BE2C (cell line): ENCODE data around the gene PPOX.

Experiments
- DNase-seq: peaks from one replicate; pipeline ENCODE4 v3.0.0-alpha.2; 2020
- H3K27me3 ChIP-seq: fragments of 250-450 bp; sonication (Bioruptor Pico); 2 replicates; pipeline ENCODE4 v1.5.1; 2020; ENCODE audit warnings: mild to moderate bottlenecking
- H3K36me3 ChIP-seq: fragments of 250-450 bp; sonication (Bioruptor Pico); 2 replicates; pipeline ENCODE4 v1.5.1; 2020; ENCODE audit warnings: mild to moderate bottlenecking
- H3K4me1 ChIP-seq: fragments of 250-450 bp; sonication (Bioruptor Pico); 2 replicates; pipeline ENCODE4 v1.5.1; 2020
- H3K4me3 ChIP-seq: 2 replicates; pipeline ENCODE4 v1.5.1; 2011; ENCODE audit warnings: low read depth, low read length
- H3K9me3 ChIP-seq: fragments of 250-450 bp; sonication (Bioruptor Pico); 2 replicates; pipeline ENCODE4 v1.5.1; 2020
- TF ChIP-seq, protein P1 (sequence below): IDR thresholded peaks from 2 replicates; pipeline ENCODE4 v1.5.1; 2012; ENCODE audit warnings: mild to moderate bottlenecking, low read depth, low read length

Gene PPOX

DNA sequence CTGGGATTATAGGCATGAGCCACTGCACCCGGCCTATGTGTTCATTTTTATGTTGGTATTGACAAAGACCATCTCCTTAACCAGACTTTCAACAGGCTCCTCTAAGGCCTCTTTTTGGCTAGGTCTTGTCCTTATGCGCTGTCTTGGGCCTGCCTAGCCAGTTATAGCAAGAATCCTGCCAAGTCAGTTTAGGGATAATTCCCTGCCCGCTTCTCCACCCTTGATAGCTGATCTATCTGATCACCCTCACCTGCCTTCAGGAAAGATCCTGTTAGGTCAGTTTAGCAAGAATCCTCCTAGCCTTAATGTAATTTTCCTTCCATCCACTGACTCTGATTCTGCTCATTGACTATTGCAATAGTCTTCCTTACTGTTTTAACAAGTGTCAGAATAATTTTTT lies 13.5 kb downstream of the PPOX start:
- Histone ChIP-seq H3K27me3 (no peaks in the 10 kb centered on the region), H3K4me1 (no peaks in the 10 kb centered on the region; the same call in 1 of the 2 replicates), H3K4me3 (no peak overlapping the region), H3K9me3 (no peaks in the 10 kb centered on the region), H3K36me3 (peaks cover 9% of the 10 kb centered on the region)
- TF ChIP-seq, protein P1, sequence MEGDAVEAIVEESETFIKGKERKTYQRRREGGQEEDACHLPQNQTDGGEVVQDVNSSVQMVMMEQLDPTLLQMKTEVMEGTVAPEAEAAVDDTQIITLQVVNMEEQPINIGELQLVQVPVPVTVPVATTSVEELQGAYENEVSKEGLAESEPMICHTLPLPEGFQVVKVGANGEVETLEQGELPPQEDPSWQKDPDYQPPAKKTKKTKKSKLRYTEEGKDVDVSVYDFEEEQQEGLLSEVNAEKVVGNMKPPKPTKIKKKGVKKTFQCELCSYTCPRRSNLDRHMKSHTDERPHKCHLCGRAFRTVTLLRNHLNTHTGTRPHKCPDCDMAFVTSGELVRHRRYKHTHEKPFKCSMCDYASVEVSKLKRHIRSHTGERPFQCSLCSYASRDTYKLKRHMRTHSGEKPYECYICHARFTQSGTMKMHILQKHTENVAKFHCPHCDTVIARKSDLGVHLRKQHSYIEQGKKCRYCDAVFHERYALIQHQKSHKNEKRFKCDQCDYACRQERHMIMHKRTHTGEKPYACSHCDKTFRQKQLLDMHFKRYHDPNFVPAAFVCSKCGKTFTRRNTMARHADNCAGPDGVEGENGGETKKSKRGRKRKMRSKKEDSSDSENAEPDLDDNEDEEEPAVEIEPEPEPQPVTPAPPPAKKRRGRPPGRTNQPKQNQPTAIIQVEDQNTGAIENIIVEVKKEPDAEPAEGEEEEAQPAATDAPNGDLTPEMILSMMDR, result no peak
- DNase-seq, result no peak

DNA sequence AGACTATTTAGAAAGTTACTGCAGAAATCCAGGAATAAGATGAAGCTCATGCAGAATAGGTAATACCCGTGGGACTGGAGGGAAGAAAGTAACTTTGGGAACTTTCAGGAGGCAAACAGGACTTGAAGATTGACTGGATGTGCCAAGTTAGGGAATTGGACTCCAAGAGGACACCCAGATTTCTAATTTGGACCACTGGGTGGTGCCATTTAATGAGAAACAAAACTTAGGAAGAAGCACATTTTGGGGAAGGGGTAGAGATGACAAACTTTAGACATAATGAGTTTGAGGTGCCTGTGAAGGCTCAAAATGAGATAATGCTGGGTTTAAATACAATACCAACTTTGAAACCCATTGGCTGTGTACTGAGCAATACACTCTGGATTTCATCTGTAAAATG lies 14.4 kb downstream of the PPOX start:
- no peak for DNase-seq
- no peaks in the 10 kb centered on the region for H3K27me3 ChIP-seq
- H3K9me3 ChIP-seq, result no peaks in the 10 kb centered on the region
- TF ChIP-seq, protein P1, result peak; percentile 44
- H3K4me3 ChIP-seq, result no peak overlapping the region
- peaks cover under 1% of the 10 kb centered on the region; the same call in 1 of the 2 replicates for H3K36me3 ChIP-seq
- H3K4me1 ChIP-seq, result no peaks in the 10 kb centered on the region; the same call in 1 of the 2 replicates

- Histone ChIP-seq H3K36me3 (no peaks in the 10 kb centered on the region), H3K9me3 (no peaks in the 10 kb centered on the region), H3K27me3 (no peaks in the 10 kb centered on the region), H3K4me3 (no peak overlapping the region), H3K4me1 (no peaks in the 10 kb centered on the region; the same call in 1 of the 2 replicates)
- DNase-seq, result no peak
- TF ChIP-seq, protein P1, result no peak
These were observed 16.0 kb downstream of the PPOX start for GRCh38 chr1:161182214-161182613.

GRCh38 chr1:161185282-161185682 lies 19.1 kb downstream of the PPOX start:
- TF ChIP-seq, protein P1, result no peak
- Histone ChIP-seq H3K27me3 (no peaks in the 10 kb centered on the region), H3K36me3 (no peaks in the 10 kb centered on the region), H3K4me1 (no peaks in the 10 kb centered on the region; the same call in 1 of the 2 replicates), H3K9me3 (no peaks in the 10 kb centered on the region), H3K4me3 (no peak overlapping the region)
- DNase-seq, result peak; percentile 37

DNA sequence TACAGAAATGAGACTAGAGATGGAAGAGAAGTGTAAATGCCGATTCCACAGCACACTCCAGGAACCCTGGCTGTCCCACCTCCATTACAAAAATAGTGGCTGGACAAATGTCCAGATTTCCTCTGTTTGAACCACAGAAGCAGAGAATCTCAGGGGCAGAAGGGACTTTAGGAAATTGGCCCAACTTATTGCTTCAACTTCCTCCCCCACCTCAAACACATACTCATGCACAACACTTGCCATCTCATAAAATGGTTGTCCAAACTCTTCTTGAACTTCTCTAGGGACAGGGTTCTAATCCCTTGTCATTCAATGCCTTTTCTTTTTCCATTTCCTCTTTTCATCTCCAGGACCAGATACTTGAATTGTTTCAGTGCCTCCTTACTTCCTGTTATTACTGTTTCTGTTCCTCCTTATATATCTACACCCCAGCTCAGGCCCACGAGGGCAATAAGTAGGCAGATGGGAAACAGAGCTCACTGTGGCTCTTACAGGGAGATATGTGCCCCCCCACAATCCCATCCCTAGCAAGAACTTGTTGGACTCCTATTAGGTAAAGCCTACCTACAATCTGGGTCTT lies 19.6 kb downstream of the PPOX start:
- Histone ChIP-seq H3K4me3 (no peak overlapping the region), H3K36me3 (no peaks in the 10 kb centered on the region), H3K27me3 (no peaks in the 10 kb centered on the region), H3K4me1 (no peaks in the 10 kb centered on the region; the same call in 1 of the 2 replicates), H3K9me3 (no peaks in the 10 kb centered on the region)
- TF ChIP-seq, protein P1, result no peak
- no peak for DNase-seq

- no peaks in the 10 kb centered on the region for H3K9me3 ChIP-seq
- H3K36me3 ChIP-seq, result no peaks in the 10 kb centered on the region
- no peak for DNase-seq
- TF ChIP-seq, protein P1, result no peak
- no peaks in the 10 kb centered on the region for H3K27me3 ChIP-seq
- H3K4me1 ChIP-seq, result no peaks in the 10 kb centered on the region; the same call in 1 of the 2 replicates
- H3K4me3 ChIP-seq, result no peak overlapping the region
These were observed 21.1 kb downstream of the PPOX start for GRCh38 chr1:161187311-161187710.
